Endodermal cell (in vitro differentiated cells): ENCODE results near the gene MPPE1. TPM values are rescaled to one million over a fixed set of nuclear protein-coding genes. Genes with fewer than 3 reads are reported as not detected.

Source experiments
- DNase-seq: peaks from one replicate; pipeline ENCODE4 v3.0.0-alpha.2; 2017
- H3K27ac ChIP-seq: 2 replicates; pipeline ENCODE4 v1.5.1; 2013; ENCODE audit warnings: mild to moderate bottlenecking, low read depth, low read length, moderate library complexity
- H3K27me3 ChIP-seq: 2 replicates; pipeline ENCODE4 v1.6.1; 2013; ENCODE audit warnings: mild to moderate bottlenecking, low read length, moderate library complexity; ENCODE audit not compliant: insufficient read depth, control insufficient read depth, poor library complexity, severe bottlenecking
- H3K36me3 ChIP-seq: 2 replicates; pipeline ENCODE4 v1.7.0; 2013; ENCODE audit warnings: mild to moderate bottlenecking, low read length, moderate library complexity; ENCODE audit not compliant: control insufficient read depth, insufficient read depth
- H3K4me1 ChIP-seq: one replicate; pipeline ENCODE4 v1.7.0; 2013; ENCODE audit warnings: low read length; ENCODE audit not compliant: control insufficient read depth, insufficient read depth
- H3K4me3 ChIP-seq: 2 replicates; pipeline ENCODE4 v1.5.1; 2013; ENCODE audit warnings: mild to moderate bottlenecking, low read length, moderate library complexity
- H3K9ac ChIP-seq: 2 replicates; pipeline ENCODE4 v1.6.1; 2013; ENCODE audit warnings: mild to moderate bottlenecking, low read length, moderate library complexity; ENCODE audit not compliant: poor library complexity, severe bottlenecking; ENCODE audit errors: extremely low read depth
- H3K9me3 ChIP-seq: 2 replicates; pipeline ENCODE4 v1.6.1; 2013; ENCODE audit warnings: mild to moderate bottlenecking, low read length, moderate library complexity; ENCODE audit not compliant: control insufficient read depth
- H3K27ac Mint-ChIP-seq: 2 replicates; pipeline ENCODE4 v1.8.0; 2020; ENCODE audit warnings: mixed read lengths
- H3K27me3 Mint-ChIP-seq: 2 replicates; pipeline ENCODE4 v1.8.0; 2021; ENCODE audit warnings: mild to moderate bottlenecking, mixed read lengths; ENCODE audit not compliant: insufficient read depth
- H3K36me3 Mint-ChIP-seq: 2 replicates; pipeline ENCODE4 v1.8.0; 2020; ENCODE audit warnings: low read depth, mixed read lengths
- H3K4me1 Mint-ChIP-seq: 2 replicates; pipeline ENCODE4 v1.8.0; 2020; ENCODE audit warnings: mixed read lengths
- H3K4me3 Mint-ChIP-seq: 2 replicates; pipeline ENCODE4 v1.8.0; 2020; ENCODE audit warnings: mild to moderate bottlenecking, moderate library complexity, mixed read lengths
- H3K9me3 Mint-ChIP-seq: 2 replicates; pipeline ENCODE4 v1.8.0; 2020; ENCODE audit warnings: mild to moderate bottlenecking, mixed read lengths
- WGBS, 2 experiments: methylation state at CpG; one replicate each; pipeline versions ENCODE4 v1.1.5 to v1.1.7; 2013; ENCODE audit warnings: missing lambda C conversion rate in 2 of 2, mixed read lengths in 1 of 2; ENCODE audit not compliant: insufficient coverage in 1 of 2, insufficient read length in 1 of 2; 5-methylcytosine and 5-hydroxymethylcytosine counted together
- total RNA-seq, 2 donors: library from RNA; stranded (reverse); fragmentation: NEBNext Ultra II Directional in 1 of 2; extraction: Animal tissue kit (Norgen Biotek cat#: 25700) in 1 of 2; gene quantifications; 2 replicates in 1 of 2; 3 replicates in 1 of 2; pipeline ENCODE4 v1.2.1, GENCODE V29; 2021
- TF ChIP-seq, protein P1 (sequence below): fragments of 200-600 bp; sonication (generic); conservative IDR thresholded peaks from 2 replicates; pipeline ENCODE4 v1.5.0; 2021; ENCODE audit warnings: antibody characterized with exemption, mild to moderate bottlenecking

The MPPE1 gene
- total RNA-seq, 2 donors from 2014 or later, result 27.3 to 33.5 TPM

DNA sequence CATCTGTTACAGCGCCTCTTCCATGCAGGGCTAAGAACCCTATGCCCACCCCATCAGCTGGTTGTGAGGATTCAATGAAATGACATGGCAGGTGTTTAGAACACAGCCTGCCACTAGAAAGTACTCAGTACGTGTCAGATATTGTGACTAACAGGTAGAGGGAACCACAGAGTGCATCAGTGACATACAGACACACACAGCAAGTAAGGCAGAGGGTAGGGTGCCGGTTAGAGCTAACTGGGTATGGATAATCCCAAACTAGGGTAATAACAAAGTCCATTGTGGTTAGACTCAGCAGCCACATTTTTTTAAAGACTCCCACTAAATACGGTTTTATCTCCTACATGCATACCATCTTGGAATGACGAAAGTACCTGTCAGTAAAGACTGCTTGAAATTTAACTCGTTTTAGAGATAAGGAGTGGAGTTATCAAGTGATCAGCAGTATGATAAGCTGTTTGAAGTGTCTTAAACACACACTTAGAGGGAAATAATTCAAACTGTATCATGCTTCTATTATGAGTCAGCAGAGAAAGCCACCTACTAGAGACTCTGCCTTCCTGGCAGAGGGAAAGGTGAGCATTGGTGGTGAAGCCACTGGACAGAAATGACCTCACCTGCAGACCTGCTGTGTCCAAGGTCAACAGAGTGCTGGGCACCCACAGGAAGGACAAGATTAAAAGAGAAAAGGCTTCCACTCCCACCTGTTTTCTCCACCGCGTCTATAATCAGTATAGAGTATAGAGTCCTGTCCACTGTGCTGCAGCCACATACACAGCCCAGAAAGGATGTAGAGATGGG, 20.6 kb downstream of the MPPE1 start:
- Mint-ChIP-seq H3K9me3 (no peaks in the 10 kb centered on the region), H3K27me3 (no peaks in the 10 kb centered on the region), H3K4me3 (no peak overlapping the region), H3K36me3 (peaks cover 40% of the 10 kb centered on the region), H3K4me1 (peaks cover 7% of the 10 kb centered on the region), H3K27ac (peak overlapping the region; percentile 40)
- DNase-seq, result no peak
- H3K36me3 ChIP-seq, result peaks cover 52% of the 10 kb centered on the region
- WGBS, 2 experiments, result 87 to 97% methylated on average over 4 to 8 of the region's 8 CpGs
- H3K9ac ChIP-seq, result no peak overlapping the region
- H3K27me3 ChIP-seq, result no peaks in the 10 kb centered on the region
- no peak overlapping the region for H3K4me3 ChIP-seq
- no peaks in the 10 kb centered on the region for H3K9me3 ChIP-seq
- no peak overlapping the region for H3K27ac ChIP-seq
- TF ChIP-seq, protein P1, sequence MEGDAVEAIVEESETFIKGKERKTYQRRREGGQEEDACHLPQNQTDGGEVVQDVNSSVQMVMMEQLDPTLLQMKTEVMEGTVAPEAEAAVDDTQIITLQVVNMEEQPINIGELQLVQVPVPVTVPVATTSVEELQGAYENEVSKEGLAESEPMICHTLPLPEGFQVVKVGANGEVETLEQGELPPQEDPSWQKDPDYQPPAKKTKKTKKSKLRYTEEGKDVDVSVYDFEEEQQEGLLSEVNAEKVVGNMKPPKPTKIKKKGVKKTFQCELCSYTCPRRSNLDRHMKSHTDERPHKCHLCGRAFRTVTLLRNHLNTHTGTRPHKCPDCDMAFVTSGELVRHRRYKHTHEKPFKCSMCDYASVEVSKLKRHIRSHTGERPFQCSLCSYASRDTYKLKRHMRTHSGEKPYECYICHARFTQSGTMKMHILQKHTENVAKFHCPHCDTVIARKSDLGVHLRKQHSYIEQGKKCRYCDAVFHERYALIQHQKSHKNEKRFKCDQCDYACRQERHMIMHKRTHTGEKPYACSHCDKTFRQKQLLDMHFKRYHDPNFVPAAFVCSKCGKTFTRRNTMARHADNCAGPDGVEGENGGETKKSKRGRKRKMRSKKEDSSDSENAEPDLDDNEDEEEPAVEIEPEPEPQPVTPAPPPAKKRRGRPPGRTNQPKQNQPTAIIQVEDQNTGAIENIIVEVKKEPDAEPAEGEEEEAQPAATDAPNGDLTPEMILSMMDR, result no peak
- peaks cover 10% of the 10 kb centered on the region for H3K4me1 ChIP-seq

DNA sequence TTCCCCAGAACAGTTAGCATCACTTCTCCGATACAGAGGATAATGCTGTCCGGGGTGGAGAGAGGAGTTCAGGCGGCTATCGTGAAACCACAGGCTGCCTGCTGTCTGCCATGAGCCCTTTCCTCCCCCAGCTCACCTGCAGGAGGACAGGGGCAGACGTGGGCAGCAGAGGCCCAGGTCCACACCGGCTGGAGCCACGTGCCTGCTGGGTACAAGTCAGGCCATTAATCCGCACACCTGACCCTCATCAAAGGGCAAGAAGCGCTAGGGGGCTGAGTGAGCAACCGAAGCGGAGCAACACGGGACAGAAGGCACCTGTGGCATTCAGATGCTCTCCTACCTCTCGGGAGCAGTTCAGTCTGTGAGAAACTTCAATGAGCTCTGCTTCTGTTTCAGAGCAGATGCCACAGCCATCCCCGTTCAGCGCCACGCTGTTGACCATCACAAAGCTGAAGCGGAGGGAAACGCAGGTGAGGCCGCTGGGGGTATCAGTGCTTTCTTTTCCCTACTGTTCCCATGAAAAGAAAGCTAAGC, 21.5 kb downstream of the MPPE1 start:
- Mint-ChIP-seq H3K27ac (no peak overlapping the region), H3K27me3 (no peaks in the 10 kb centered on the region), H3K4me1 (peaks cover 7% of the 10 kb centered on the region), H3K36me3 (peaks cover 44% of the 10 kb centered on the region), H3K4me3 (no peak overlapping the region), H3K9me3 (no peaks in the 10 kb centered on the region)
- peaks cover 10% of the 10 kb centered on the region for H3K4me1 ChIP-seq
- H3K36me3 ChIP-seq, result peaks cover 58% of the 10 kb centered on the region
- WGBS, 2 experiments, result 95 to 97% methylated on average over 14 to 19 of the region's 19 CpGs
- no peak overlapping the region for H3K4me3 ChIP-seq
- no peaks in the 10 kb centered on the region for H3K9me3 ChIP-seq
- DNase-seq, result no peak
- TF ChIP-seq, protein P1, result no peak
- no peaks in the 10 kb centered on the region for H3K27me3 ChIP-seq
- no peak overlapping the region for H3K27ac ChIP-seq
- no peak overlapping the region for H3K9ac ChIP-seq

DNA sequence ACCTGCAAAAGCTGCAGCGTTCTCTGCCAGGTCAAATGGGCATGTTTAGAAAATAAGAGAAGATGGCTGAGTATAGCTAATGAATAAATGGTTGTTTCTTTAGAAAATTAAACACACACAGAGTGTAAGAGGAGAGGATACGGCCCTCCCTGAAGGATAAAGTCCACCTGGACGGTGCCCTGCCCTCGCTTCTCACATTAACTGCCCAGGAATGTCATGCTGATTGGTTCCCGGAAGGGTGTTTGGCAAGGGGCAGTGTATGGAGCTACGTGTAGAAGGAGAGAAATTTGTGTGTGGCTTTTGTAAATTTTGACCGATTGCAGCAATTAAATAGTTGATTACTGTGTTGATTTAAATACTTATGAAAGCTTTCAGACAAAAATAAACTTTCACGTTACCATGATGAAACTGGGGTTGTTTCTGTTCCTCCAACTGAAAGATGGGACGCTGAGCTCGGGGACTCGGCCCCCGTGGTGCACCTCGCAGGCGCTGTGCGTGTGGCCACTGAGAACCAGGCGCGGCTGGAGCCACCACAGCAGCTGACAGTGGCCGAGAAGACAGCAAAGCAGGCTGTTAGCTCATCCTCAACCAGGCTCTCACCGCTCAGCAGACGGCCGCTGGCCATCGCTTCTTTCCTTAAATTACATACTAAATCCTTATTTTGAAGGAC, 22.7 kb downstream of the MPPE1 start:
- no peaks in the 10 kb centered on the region for H3K9me3 Mint-ChIP-seq
- Histone ChIP-seq H3K4me1 (peaks cover 19% of the 10 kb centered on the region), H3K27me3 (no peaks in the 10 kb centered on the region), H3K9me3 (no peaks in the 10 kb centered on the region), H3K27ac (no peak overlapping the region), H3K4me3 (no peak overlapping the region), H3K9ac (no peak overlapping the region), H3K36me3 (peaks cover 52% of the 10 kb centered on the region)
- H3K27me3 Mint-ChIP-seq, result no peaks in the 10 kb centered on the region
- H3K4me3 Mint-ChIP-seq, result no peak overlapping the region
- TF ChIP-seq, protein P1, result no peak
- H3K4me1 Mint-ChIP-seq, result peaks cover 14% of the 10 kb centered on the region
- DNase-seq, result no peak
- WGBS, 2 experiments, result 95 to 98% methylated on average over 16 to 22 of the region's 22 CpGs
- H3K27ac Mint-ChIP-seq, result peak overlapping the region; percentile 79
- H3K36me3 Mint-ChIP-seq, result peaks cover 52% of the 10 kb centered on the region
